ENCODE results near the gene MST1. TPM values are rescaled to one million over a fixed set of nuclear protein-coding genes. Genes with fewer than 3 reads are reported as not detected.

The MST1 gene
- total RNA-seq, result 1 to 10 TPM; 2.3 to 5.1 (median 3.8) TPM
- 10 to 100 TPM in 1 of 2 donors, 1 to 10 TPM in 1; 3.3 to 16.0 TPM for polyA plus RNA-seq
- long read RNA-seq, donor 1, partial matches to known transcripts, result 0 of 1 reads
- long read RNA-seq, donor 1, other reads (novel, unspliced or antisense), result 1 of 1 reads
- long read RNA-seq, donor 2, partial matches to known transcripts, result 0 of 1 reads
- long read RNA-seq, donor 2, other reads (novel, unspliced or antisense), result 1 of 1 reads
- long read RNA-seq, donor 3, partial matches to known transcripts, result 1 of 3 reads
- long read RNA-seq, donor 3, other reads (novel, unspliced or antisense), result 0 of 3 reads

DNA sequence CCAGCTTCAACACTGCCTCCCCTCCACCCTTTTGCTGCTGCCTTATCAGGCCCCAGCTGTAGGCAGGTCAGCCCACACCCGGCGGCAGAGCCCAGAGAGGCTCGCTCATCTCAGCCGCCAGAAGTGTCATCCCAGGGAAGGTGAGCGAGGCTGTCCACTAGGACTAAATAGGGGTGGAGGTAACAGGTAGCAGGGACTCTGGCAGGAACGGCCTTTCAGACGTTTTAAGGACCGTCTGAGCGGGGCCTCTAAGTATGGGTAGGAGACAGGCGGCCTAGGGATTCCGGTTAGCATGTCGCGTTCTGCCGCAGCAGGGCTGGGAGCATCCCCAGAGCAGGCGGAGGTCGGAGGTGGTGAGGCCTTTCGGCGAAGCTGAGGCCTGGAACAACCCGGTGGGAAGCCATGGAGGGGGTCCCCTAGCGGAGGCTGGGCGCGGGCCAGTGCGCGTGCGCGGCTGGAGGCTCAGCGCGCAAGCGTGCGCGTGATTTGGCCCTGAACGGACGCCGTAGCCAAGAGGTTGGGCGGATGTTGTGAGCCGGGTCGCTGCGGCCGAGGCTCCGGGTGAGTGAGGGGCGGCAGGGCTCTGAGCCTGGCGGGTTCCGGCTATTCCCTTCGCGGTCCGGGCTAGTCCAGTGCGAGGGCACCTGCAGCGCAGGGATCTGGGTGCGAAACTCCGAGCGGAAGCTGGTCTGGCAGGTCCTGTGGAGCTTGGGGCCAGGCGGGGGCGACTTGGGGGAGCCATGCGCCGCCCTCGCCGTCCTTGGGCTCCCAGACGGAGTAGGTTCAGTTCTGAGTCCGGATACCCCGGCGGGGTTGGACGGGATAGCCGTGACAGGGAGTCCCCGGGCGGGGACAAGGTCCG is at the start of gene MST1, which contains the start of gene RNF123:
Gene MST1 (minus strand): TSS at position 429 of the 862 bp plus-strand sequence. CDS start 783 bp downstream, outside the sequence.
Gene RNF123 (plus strand): TSS at position 512 of the 862 bp plus-strand sequence. CDS start 1,609 bp downstream, outside the sequence.
- DNase-seq, result peak; percentile 93 to 94
- Histone ChIP-seq H3K36me3 (peaks cover 0 to 9% (median 0%) of the 10 kb centered on the region in 9 donors), H3K4me1 (peaks cover 4 to 48% (median 32%) of the 10 kb centered on the region in 9 donors), H3K27ac (peak within 1 kb of the TSS; percentile 11 to 92 (median 87)), H3K9me3 (no peaks in the 10 kb centered on the region), H3K4me3 (peak within 1 kb of the TSS; percentile 63 to 100 (median 97)), H3K27me3 (peaks cover 0 to 14% (median 0%) of the 10 kb centered on the region in 7 donors)
- WGBS, 2 donors, result 3% methylated on average over 63 to 64 of the region's 66 CpGs
- peak; percentile 76 to 92 (median 88) for ATAC-seq
- intact Hi-C loops (cut with DNase I), result no loop called here
- TF ChIP-seq, protein P1, sequence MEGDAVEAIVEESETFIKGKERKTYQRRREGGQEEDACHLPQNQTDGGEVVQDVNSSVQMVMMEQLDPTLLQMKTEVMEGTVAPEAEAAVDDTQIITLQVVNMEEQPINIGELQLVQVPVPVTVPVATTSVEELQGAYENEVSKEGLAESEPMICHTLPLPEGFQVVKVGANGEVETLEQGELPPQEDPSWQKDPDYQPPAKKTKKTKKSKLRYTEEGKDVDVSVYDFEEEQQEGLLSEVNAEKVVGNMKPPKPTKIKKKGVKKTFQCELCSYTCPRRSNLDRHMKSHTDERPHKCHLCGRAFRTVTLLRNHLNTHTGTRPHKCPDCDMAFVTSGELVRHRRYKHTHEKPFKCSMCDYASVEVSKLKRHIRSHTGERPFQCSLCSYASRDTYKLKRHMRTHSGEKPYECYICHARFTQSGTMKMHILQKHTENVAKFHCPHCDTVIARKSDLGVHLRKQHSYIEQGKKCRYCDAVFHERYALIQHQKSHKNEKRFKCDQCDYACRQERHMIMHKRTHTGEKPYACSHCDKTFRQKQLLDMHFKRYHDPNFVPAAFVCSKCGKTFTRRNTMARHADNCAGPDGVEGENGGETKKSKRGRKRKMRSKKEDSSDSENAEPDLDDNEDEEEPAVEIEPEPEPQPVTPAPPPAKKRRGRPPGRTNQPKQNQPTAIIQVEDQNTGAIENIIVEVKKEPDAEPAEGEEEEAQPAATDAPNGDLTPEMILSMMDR (IDR thresholded peaks at IDR 0.05), result peak in 7 of 9 donors; percentile 24 to 62 (median 49)

DNA sequence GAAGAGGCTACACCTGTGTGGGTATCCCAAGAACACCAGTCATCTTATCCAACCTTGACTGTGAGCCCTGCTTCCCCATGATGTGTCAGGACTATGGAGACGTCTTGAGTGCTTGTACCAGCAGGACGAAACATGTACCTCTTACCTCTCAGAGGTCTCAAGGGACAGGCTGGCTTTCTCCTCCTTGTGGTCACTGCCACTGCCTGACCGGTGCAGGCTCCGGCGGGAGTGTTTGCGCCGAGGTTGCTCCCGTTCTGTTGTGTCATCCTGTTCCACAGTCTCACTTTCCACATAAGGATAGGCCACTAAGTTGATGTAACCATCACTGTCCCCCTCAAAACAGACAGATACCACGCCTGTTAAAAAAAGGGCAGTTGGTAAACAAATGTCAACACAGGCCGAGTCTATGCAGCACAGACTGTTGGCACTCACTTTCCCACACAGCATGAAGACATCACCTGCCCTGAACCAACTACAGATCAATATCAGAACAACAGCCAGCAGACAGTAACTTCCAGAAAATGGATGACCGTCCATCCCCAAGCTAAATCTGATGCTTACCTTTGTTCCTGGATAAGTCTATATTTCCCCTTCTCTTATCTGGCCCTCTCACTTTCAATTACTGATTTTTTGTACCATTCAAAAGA is 48.9 kb upstream of the MST1 start:
- H3K9me3 ChIP-seq, result no peaks in the 10 kb centered on the region
- H3K36me3 ChIP-seq, result peaks cover 0 to 98% (median 22%) of the 10 kb centered on the region in 9 donors
- H3K27ac ChIP-seq, result no peak overlapping the region
- no peaks in the 10 kb centered on the region for H3K27me3 ChIP-seq
- 94 to 96% methylated on average over 11 of the region's 11 CpGs for WGBS, 2 donors
- intact Hi-C loops (cut with DNase I), result no loop called here
- DNase-seq, result no peak
- no peak overlapping the region for H3K4me3 ChIP-seq
- H3K4me1 ChIP-seq, result no peaks in the 10 kb centered on the region
- ATAC-seq, result no peak
- TF ChIP-seq, protein P1 (IDR thresholded peaks at IDR 0.05), result no peak

DNA sequence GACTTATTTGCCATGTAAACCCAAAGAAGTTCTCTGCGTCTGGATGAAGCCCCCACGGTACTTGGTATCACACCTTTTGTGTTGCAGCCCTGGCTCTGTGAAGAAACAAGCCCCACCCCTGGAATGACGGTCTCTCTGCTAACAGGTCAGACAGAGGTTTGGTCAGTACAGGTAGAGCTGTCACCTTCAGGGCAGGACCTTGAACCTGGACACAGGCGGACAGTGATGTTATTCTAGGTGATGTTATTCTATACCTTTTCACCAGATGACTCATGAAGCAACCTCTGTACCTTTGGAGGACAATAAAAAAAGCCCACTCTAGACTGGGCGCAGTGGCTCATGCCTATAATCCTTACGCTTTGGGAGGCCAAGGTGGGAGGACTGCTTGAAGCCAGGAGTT is 45.5 kb upstream of the MST1 start:
- 94 to 96% methylated on average over 6 of the region's 6 CpGs for WGBS, 2 donors
- Histone ChIP-seq H3K4me3 (no peak overlapping the region), H3K9me3 (no peaks in the 10 kb centered on the region), H3K27ac (no peak overlapping the region), H3K4me1 (no peaks in the 10 kb centered on the region), H3K36me3 (peaks cover 0 to 100% (median 40%) of the 10 kb centered on the region in 9 donors), H3K27me3 (no peaks in the 10 kb centered on the region)
- TF ChIP-seq, protein P1 (IDR thresholded peaks at IDR 0.05), result no peak
- intact Hi-C loops (cut with DNase I), result no loop called here
- DNase-seq (no peak), ATAC-seq (no peak)

DNA sequence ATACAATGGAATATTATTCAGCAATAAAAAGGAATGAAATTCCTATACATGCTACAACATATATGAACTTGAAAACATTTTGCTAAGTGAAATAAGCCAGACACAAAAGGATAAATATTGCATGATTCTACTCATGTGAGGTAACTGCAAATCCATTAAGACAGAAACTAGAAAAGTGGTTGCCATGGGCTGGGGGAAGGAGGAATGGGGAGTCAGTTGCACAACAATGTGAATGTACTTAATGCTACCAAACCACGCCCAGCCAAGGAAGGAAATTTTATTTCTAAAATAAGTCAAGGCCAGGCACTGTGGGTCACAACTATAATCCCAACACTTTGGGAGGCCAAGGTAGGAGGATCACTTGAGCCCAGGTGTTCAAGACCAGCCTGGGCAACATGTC is 44.3 kb upstream of the MST1 start:
- WGBS, 2 donors, result 79 to 89% methylated on average over 1 of the region's 1 CpG
- intact Hi-C loops (cut with DNase I), result no loop called here

More for the DNA sequence above, 44.3 kb upstream of the MST1 start:
- H3K27ac ChIP-seq, result no peak overlapping the region
- ATAC-seq, result no peak
- H3K4me3 ChIP-seq, result no peak overlapping the region
- no peaks in the 10 kb centered on the region for H3K4me1 ChIP-seq
- TF ChIP-seq, protein P1 (IDR thresholded peaks at IDR 0.05), result no peak
- no peak for DNase-seq
- no peaks in the 10 kb centered on the region for H3K9me3 ChIP-seq
- H3K27me3 ChIP-seq, result no peaks in the 10 kb centered on the region
- peaks cover 0 to 100% (median 40%) of the 10 kb centered on the region in 9 donors for H3K36me3 ChIP-seq
